ENCODE data around the gene MRTO4.

GRCh38 chr1:19205845-19206244 lies 45.8 kb upstream of the MRTO4 start:
- no peak for TF ChIP-seq POLR2A (IDR thresholded peaks at IDR 0.05; ENCODE audit: low read depth, low read length)
- no peak for TF ChIP-seq POLR2AphosphoS5 (IDR thresholded peaks at IDR 0.05; ENCODE audit: low read depth, low read length)
- no peak for TF ChIP-seq TAF1 (IDR thresholded peaks at IDR 0.05; ENCODE audit: borderline replicate concordance, low read depth, low read length)

All from GM12892 (cell line).